ENCODE measurements around the gene RNF103.
"Not testable (repeated sequence)": the region's sequence is repeated elsewhere in the genome, so short reads cannot be mapped to it uniquely, and the experiment has no call there.

RNF103 gene

GRCh38 chr2:86623494-86624266, at the start of gene RNF103:
Gene RNF103 (minus strand): TSS chr2:86623865. CDS start chr2:86622886, 979 bp downstream.
- peak; percentile 97 for DNase-seq

GRCh38 chr2:86673011-86673410, 49.3 kb upstream of the RNF103 start:
- DNase-seq: no peak

GRCh38 chr2:86672027-86672545, 48.4 kb upstream of the RNF103 start:
- no peak for DNase-seq

GRCh38 chr2:86671337-86671981, 47.8 kb upstream of the RNF103 start:
- no peak for DNase-seq

GRCh38 chr2:86669323-86669722, 45.7 kb upstream of the RNF103 start:
- not testable (repeated sequence) for DNase-seq

- DNase-seq: no peak
Observed at GRCh38 chr2:86661333-86661732, 37.7 kb upstream of the RNF103 start.

GRCh38 chr2:86650188-86650587, 26.5 kb upstream of the RNF103 start:
- DNase-seq: no peak

GRCh38 chr2:86649119-86649947, 25.7 kb upstream of the RNF103 start:
- DNase-seq: no peak

GRCh38 chr2:86648681-86649080, 25.0 kb upstream of the RNF103 start:
- DNase-seq: no peak

GRCh38 chr2:86646865-86647264, 23.2 kb upstream of the RNF103 start:
- no peak for DNase-seq

GRCh38 chr2:86646329-86646728, 22.7 kb upstream of the RNF103 start:
- no peak for DNase-seq

GRCh38 chr2:86645752-86646151, 22.1 kb upstream of the RNF103 start:
- DNase-seq: no peak

GRCh38 chr2:86638712-86639111, 15.0 kb upstream of the RNF103 start:
- no peak for DNase-seq

- DNase-seq: no peak
Observed at GRCh38 chr2:86636842-86637241, 13.2 kb upstream of the RNF103 start.

GRCh38 chr2:86634352-86634751, 10.7 kb upstream of the RNF103 start:
- no peak for DNase-seq

- DNase-seq: no peak
Observed at GRCh38 chr2:86633155-86633651, 9.5 kb upstream of the RNF103 start.

GRCh38 chr2:86632672-86633071, 9.0 kb upstream of the RNF103 start:
- no peak for DNase-seq

- DNase-seq: no peak
Observed at GRCh38 chr2:86631846-86632485, 8.3 kb upstream of the RNF103 start.

GRCh38 chr2:86628091-86628522, 4.4 kb upstream of the RNF103 start:
- no peak for DNase-seq

GRCh38 chr2:86627550-86627949, 3.9 kb upstream of the RNF103 start:
- DNase-seq: no peak

GRCh38 chr2:86625096-86625495, 1.4 kb upstream of the RNF103 start:
- no peak for DNase-seq

GRCh38 chr2:86624267-86624547, 542 bp upstream of the RNF103 start:
- DNase-seq: peak; percentile 6

GRCh38 chr2:86623043-86623493, 597 bp downstream of the RNF103 start:
- DNase-seq: peak; percentile 50

Data from CD4-positive, alpha-beta T cell treated with Interleukin-6 for 4 hours (primary cell).